Anterior cingulate cortex (tissue), 58 donors: ENCODE measurements around the gene CHID1.
A peak's percentile ranks its signal among the peaks of the same experiment; 100 is the strongest.

Experiments used
- DNase-seq, 58 donors: peaks; one replicate each; lab custom pipeline; 2025; lab: John Stamatoyannopoulos, UW

CHID1 gene

DNA sequence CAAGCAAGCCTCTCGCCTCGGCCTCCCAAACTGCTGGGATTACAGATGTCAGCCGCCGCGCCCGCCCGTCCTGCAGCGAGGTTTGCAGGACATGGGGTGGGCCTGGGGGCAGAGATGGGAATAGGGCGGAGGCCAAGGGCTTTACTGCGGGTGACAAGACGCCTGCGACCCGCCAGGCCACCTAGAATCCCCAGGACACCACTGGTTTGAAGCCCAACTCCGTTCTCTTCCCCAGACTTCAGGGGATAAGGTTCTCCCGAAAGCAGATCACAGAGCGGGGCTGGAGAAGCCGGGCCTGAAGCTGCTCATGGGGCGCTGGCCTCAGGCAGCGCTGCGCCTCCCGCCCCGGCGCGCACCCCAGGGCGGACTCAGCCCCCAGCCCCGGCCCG is 68.6 kb downstream of the CHID1 start:
- no peak for DNase-seq

- DNase-seq: no peak
Measured at GRCh38 chr11:839875-840617, 70.6 kb downstream of the CHID1 start.

GRCh38 chr11:839280-839623 is 71.4 kb downstream of the CHID1 start:
- no peak for DNase-seq

DNA sequence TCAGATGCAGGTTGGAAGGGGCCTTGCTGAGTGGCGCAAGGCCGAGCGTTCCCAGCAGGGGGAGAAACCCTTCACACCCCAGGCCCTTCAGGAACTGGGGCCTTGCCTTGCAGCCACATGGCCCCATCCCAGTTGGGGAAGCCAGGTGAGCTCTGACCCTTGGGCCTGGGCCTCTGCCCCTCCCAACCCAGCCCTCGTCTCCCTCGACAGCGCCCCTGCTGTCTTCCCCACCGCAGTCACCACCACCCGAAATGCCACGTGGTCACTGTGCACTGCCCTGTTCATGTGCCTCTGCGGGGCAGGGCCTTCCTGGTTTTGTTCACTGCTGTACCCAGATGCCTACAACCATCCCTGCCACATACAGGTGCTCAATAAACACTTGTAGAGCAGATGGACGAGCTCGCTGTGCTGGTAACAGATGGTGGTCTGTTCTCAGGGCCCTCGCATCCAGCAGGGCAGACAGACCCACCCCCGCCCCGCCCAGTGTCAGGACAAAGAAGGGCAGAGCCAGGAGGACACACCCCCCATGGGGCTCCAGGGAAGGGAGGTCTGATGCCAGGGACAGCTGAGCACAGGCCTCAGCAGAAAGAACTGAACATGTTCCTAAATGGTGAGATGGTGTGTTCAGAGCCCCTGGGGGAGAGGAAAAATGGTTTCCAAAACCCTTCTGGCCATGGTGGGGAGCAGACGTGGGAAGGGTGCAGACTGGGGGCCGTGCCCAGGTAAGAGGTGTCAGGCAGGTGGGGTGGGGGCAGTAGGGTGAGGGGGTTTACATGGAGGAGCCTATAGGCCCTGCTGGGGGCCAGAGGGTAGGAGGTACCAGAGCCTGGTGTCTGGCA is 72.0 kb downstream of the CHID1 start:
- DNase-seq: no peak

DNA sequence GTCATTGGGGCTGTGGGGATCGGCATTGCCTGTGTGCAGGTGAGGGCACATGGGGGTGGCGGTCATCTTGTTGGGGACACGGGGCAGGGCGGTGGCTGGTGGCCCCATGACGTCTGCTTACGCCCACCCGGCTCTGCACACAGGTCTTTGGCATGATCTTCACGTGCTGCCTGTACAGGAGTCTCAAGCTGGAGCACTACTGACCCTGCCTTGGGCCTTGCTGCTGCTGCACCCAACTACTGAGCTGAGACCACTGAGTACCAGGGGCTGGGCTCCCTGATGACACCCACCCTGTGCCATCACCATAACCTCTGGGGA is 72.7 kb downstream of the CHID1 start:
- no peak for DNase-seq

GRCh38 chr11:837189-837989 is 73.2 kb downstream of the CHID1 start:
- no peak for DNase-seq

GRCh38 chr11:836700-837099 is 73.9 kb downstream of the CHID1 start:
- DNase-seq: no peak

DNA sequence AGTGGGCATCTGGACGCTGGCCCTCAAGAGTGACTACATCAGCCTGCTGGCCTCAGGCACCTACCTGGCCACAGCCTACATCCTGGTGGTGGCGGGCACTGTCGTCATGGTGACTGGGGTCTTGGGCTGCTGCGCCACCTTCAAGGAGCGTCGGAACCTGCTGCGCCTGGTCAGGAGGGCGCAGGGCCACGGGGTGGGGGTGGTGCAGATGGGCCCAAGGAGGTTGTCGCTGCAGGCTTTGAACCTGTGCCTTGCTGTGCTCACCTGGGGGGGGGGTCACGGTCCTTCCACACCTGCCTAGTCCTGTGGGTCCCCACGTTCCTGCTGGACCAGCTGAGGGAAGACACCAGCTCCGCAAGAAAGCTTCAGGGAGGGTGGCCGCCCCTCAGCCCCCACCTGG is 74.3 kb downstream of the CHID1 start:
- DNase-seq: no peak

DNA sequence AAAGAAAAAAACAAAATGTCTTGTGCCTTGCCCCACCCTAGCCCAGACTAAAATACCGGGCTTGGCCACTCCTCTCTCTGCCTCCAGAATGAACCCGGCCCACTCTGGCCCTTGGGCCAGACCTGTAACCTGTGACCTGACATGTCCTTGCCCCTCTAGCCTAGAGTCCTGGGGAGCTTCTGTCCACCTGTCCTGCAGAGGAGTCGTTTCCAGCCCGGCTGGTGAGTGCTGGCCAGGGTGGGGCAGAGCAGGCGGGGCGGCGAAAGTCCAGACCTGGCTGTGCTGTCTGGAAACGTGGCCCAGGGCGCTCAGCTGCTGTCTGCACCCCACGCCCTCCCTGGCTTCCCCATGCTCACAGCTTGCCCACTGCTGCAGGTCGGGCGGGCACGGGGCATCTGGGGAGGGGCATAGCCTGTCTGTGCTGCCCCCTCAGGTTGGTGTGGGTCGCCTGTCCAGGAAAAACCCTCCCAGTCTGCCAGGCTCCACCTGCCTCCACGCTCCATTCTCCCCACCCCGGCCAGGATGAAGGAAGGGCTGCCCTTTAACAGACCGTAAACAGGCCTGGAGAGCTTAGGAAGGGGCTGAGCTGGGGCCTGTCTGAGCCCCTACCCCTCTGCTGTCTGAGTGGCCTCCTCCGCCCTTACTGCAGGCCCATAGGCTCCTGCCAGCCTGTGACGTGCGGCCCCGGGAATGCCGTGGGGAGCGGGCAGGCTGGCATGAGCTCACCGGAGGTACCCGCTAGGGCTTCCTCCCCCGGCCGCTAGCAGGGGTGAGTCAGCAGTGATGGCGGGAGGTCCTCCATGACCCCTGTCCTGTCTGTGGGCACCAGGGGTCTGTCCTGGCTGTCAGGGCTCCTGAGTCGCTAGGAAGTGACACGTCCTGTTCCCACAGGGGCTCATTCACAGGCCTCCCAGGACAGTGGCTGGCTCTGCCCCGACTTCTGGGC is 76.0 kb downstream of the CHID1 start:
- peak in 14 of 58 donors; percentile 24 to 85 (median 43) for DNase-seq

DNA sequence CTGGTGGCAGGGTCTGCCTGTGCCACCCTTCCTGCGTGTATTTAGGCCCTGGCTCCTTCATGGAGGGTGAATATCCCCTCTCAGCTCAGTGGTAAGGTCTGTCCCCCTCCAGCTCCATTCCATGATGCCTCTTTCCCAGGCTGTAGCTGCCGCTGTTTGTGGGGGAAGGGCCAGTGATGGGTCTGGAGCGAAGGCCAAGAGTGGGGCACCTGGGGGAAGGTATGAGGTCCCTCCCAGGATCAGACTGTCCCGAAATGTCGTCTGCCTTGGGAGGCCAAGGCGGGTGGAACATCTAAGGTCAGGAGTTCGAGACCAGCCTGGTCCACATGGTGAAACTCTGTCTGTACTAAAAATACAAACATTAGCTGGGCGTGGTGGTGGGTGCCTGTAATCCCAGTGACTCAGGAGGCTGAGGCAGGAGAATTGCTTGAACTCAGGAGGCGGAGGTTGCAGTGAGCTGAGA is 76.7 kb downstream of the CHID1 start:
- no peak for DNase-seq

GRCh38 chr11:833114-833791 is 77.4 kb downstream of the CHID1 start:
- DNase-seq: no peak

GRCh38 chr11:832529-833113 is 78.0 kb downstream of the CHID1 start, which contains the start of gene CD151:
CD151 (plus strand) TSS chr11:832952; CDS start chr11:836070, 3,118 bp downstream.
- peak in 3 of 58 donors; percentile 26 to 44 (median 35) for DNase-seq

- no peak for DNase-seq
Measured at GRCh38 chr11:831961-832528, 78.6 kb downstream of the CHID1 start.

DNA sequence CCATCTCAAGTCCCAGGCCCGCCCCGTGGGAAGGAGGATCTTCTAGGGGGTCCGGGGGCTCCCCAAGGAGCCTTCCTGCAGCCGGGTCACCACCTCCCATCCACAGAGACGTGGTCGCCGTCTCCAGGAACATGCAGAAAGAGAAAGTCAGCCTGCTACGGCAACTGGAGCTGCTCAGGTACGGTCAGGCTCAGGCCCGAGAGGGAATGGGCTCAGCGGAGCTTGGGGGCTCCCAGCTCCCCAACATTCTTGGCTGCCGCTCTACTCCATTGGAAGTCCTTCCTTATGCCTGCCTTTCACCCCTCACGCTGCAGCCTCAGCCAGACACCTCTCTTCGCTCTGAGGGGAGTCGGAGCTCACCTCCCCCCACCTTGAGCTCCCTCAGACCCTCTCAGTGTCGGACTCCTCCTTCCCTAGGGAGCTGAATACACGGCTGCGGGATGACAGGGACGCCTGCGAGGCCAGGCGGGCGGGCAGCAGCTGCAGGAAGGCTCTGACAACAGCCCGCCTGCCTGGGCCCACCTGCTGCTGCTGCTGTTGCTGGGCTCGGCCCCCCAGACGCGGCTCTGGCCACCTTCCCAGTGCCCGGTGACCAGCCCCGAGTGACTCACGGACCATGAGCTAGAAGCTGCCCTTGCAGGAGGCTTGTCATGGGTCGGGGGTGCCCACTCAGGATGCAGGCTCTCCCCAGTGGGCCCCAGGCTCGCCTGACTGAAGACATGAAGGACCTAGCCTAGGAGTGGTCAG is 79.3 kb downstream of the CHID1 start:
- no peak for DNase-seq

- peak in 9 of 58 donors; percentile 26 to 48 (median 35) for DNase-seq
Measured at GRCh38 chr11:830295-831117, 80.1 kb downstream of the CHID1 start.

DNA sequence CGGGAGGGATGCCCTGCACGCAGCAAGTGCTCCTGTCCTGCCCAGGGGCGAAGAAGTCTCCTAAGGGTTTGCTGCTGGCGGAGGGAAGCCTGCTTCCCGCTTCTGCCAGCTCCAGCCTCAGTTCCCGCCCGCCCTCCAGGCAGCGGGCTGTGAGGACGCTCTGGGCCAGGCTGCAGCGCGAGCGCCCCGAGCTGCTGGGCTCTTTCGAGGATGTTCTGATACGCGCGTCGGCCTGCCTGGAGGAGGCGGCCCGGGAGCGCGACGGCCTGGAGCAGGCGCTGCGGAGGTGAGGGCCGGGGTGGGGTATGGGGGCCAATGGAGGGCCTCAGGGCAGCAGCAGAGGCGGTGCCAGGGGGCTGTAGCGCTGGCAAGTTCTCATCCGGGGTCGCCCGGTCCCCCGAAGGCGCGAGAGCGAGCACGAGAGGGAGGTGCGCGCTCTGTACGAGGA is 80.7 kb downstream of the CHID1 start:
- DNase-seq: no peak
